NK-92 (cell line): Measurements from ENCODE around the gene BBX.

Source experiments
- DNase-seq: peaks from one replicate; lab custom pipeline; 2025; ENCODE audit not compliant: unreplicated experiment; lab: John Stamatoyannopoulos, UW

Gene BBX

GRCh38 chr3:107598926-107599771, 76.4 kb downstream of the BBX start:
- no peak for DNase-seq

GRCh38 chr3:107599772-107600145, 77.0 kb downstream of the BBX start:
- DNase-seq = no peak

GRCh38 chr3:107600780-107601179, 78.0 kb downstream of the BBX start:
- DNase-seq = no peak

- no peak for DNase-seq
Observed at GRCh38 chr3:107604057-107604822, 81.5 kb downstream of the BBX start.

GRCh38 chr3:107611775-107612469, 89.2 kb downstream of the BBX start:
- no peak for DNase-seq

- DNase-seq = no peak
Observed at GRCh38 chr3:107612664-107613084, 89.9 kb downstream of the BBX start.

GRCh38 chr3:107619549-107619948, 96.8 kb downstream of the BBX start:
- no peak for DNase-seq

GRCh38 chr3:107620534-107620933, 97.8 kb downstream of the BBX start:
- no peak for DNase-seq

- no peak for DNase-seq
Observed at GRCh38 chr3:107621465-107621864, 98.7 kb downstream of the BBX start.

GRCh38 chr3:107627962-107628542, 105.3 kb downstream of the BBX start:
- DNase-seq = no peak

- no peak for DNase-seq
Observed at GRCh38 chr3:107629566-107629965, 106.8 kb downstream of the BBX start.

GRCh38 chr3:107630779-107631178, 108.0 kb downstream of the BBX start:
- no peak for DNase-seq

- no peak for DNase-seq
Observed at GRCh38 chr3:107632576-107632975, 109.8 kb downstream of the BBX start.

GRCh38 chr3:107633327-107634098, 110.8 kb downstream of the BBX start:
- DNase-seq = no peak

- no peak for DNase-seq
Observed at GRCh38 chr3:107634099-107634489, 111.3 kb downstream of the BBX start.

GRCh38 chr3:107637416-107638183, 114.8 kb downstream of the BBX start:
- no peak for DNase-seq

GRCh38 chr3:107641572-107642307, 119.0 kb downstream of the BBX start:
- no peak for DNase-seq

GRCh38 chr3:107643038-107643883, 120.5 kb downstream of the BBX start:
- DNase-seq = no peak
